NCI-H1417 (cell line): Measurements from ENCODE around the gene CLDN1.
"Not testable (repeated sequence)": the region's sequence is repeated elsewhere in the genome, so short reads cannot be mapped to it uniquely, and the experiment has no call there.

Experiments
- DNase-seq, 3 experiments: peaks; one replicate each; lab custom pipeline; 2025; lab: John Stamatoyannopoulos, UW

The CLDN1 gene

DNA sequence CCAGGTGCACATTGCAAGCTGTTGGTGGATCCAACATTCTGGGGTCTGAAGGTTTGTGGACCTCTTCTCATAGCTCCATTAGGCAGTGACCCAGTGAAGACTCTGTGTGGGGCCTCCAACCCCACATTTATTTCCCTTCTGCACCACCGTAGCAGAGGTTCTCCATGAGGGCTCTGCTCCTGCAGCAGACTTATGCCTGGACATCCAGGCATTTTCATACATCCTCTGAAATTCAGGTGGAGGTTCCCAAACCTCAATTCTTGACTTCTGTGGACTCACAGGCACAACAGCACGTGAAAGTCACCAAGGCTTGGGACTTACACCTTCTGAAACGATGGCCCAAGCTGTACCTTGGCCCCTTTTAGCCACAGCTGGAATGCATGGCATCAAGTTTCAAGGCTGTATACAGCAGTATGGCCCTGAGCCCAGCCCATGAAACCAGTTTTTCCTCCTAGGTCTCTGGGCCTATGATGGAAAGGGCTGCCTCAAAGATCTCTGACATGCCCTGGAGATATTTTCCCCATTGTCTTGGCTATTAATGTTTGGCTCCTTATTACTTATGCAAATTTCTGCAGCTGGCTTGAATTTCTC is 30.2 kb downstream of the CLDN1 start:
- DNase-seq = no peak

GRCh38 chr3:190289989-190290388 is 32.3 kb downstream of the CLDN1 start:
- DNase-seq = no peak

DNA sequence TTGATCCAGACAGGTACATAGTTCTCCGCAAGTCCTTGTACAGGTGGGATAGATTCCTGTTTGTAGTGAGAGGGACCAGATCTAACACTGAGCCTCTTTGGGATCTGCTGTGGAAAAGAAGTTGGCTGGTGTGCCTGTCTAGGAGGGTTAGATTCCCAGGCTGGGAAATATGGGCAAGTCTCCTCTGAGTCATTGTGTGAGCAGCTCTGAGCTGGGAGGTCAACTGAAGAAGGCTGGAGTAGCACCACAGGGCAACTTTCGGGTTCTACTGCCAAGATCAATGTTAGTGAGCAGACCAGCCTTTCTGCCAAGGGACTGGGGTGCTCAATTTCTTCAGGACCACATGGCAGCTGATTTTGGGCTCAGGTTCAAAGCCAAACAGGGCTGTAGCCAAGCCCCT is 33.4 kb downstream of the CLDN1 start:
- no peak for DNase-seq

DNA sequence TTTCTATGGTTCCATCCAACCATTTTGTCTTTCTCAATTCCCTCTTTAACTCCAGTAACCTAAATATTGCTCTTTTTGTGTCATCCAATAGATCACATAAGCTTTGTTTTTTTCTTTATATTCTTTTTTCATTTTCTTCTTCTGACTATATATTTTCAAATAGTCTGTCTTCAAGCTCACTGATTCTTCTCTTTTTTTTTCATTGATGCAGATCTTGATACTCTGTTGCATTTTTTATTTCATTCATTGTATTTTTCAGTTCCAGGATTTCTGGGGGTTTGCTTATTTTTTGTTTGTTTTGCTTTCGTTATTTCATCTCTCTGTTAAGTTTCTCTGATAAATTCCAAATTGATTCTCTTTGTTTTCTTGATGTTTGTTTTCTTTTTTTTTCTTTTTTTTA is 36.2 kb downstream of the CLDN1 start:
- no peak for DNase-seq

- no peak for DNase-seq
Observed at GRCh38 chr3:190281308-190282051, 40.8 kb downstream of the CLDN1 start.

- peak in 1 of 3 experiments; percentile 23 for DNase-seq
Observed at GRCh38 chr3:190279690-190280089, 42.6 kb downstream of the CLDN1 start.

DNA sequence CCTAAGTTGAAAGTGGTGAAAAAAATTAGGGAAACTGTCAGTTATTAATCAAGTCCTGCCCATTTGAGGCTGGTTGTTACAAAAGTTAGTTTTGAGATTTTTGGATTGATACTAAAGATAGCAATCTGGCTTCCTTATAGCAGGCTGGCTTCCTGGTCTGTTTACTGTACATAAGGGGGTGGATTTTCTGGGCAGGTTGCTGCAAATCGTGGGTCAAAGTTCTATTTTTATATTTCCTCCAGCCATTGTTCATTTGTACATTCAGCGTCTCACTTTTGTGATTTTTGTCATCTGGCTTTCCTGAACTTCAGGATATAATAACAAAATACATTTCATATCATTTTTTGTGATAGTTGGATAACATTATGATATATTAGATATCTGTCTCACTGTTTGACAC is 49.5 kb downstream of the CLDN1 start:
- no peak for DNase-seq

GRCh38 chr3:190269101-190269500 is 53.1 kb downstream of the CLDN1 start:
- no peak for DNase-seq

- DNase-seq = not testable (repeated sequence)
Observed at GRCh38 chr3:190267464-190267863, 54.8 kb downstream of the CLDN1 start.

DNA sequence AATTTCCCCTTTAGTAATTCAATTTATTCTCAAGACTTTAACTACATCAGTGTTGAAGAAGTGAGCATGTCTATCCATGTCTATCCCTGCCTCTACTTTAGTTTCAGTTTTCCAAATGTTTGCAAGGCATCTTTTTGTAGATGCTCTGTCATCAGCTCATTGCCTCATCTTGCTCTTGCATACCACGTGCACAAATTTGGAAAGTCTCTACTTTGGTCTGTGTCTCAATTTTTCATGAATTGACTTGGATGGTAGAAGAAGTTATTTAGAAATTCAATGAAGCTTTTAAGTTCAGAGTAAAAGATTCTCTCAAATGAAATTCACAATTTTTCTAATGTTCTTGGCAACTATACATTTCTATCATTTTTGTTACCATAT is 55.3 kb downstream of the CLDN1 start:
- no peak for DNase-seq

GRCh38 chr3:190266265-190266912 is 55.9 kb downstream of the CLDN1 start:
- no peak for DNase-seq

DNA sequence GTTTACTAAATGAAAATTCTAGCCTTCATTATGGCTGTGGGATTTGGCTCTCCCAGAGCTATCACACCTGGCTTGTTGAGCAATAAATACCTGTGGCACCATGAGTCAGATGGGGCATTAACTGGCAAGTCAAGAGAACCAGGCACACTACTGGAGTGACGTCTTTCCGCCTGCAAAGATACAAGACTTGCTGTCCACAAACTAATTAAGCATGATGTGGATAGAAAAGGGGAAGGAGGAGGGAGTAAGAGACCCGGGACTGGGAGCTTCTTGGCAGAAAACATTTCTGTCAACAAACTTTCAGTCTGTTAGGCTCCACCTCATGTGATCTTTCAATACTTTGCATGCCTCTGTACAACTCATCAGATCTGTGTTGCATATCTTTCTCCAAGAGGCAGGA is 56.5 kb downstream of the CLDN1 start:
- DNase-seq = no peak

DNA sequence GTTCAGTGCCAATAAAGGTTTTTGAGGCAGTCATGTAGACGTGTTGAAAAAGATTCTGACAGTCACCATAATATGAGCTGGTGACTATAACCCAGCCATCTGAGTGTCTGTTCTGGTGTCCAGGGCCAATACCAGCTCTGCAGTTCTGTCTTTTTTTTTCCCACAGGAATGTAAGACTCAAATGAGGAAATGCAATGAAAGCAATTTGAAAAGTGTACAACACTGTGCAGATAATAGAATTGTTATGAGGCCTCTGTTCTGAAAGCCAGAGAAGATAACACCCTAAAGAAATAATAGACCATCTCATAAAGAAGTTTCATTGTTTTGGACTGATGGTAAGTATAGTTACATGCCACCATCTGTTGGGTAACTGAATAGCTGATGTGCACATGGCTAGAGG is 57.1 kb downstream of the CLDN1 start:
- no peak for DNase-seq

DNA sequence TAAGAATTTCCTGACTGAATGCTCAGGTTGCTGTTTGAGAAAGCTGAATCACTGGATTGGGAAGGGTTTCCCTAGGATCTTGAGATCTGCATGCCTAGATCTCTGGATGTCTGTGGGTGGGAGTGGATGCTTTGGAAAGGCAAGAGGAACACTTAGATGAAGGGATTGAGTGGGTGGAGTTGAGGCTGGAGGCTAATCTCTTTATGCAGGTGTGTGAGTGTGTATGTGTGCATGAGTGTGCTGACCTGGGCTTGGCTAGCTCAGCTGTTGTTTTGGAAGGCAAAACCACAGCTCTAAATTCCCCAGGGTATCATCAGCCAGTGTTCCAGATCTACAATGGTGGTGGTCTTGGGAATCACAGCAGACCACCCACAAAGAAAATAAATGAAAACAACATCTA is 60.5 kb downstream of the CLDN1 start:
- no peak for DNase-seq

GRCh38 chr3:190261015-190261414 is 61.2 kb downstream of the CLDN1 start:
- no peak for DNase-seq

GRCh38 chr3:190260301-190260700 is 61.9 kb downstream of the CLDN1 start:
- DNase-seq = no peak

GRCh38 chr3:190258634-190259033 is 63.6 kb downstream of the CLDN1 start:
- peak in 2 of 3 experiments; percentile 6 to 19 for DNase-seq
